ENCODE data around the gene TNFAIP8. TPM values are rescaled to one million over a fixed set of nuclear protein-coding genes. Genes with fewer than 3 reads are reported as not detected.
A peak's percentile ranks its signal among the peaks of the same experiment; 100 is the strongest.
"Not testable (repeated sequence)": the region's sequence is repeated elsewhere in the genome, so short reads cannot be mapped to it uniquely, and the experiment has no call there.

Gene TNFAIP8
- total RNA-seq, 1 donor: 242 TPM

DNA sequence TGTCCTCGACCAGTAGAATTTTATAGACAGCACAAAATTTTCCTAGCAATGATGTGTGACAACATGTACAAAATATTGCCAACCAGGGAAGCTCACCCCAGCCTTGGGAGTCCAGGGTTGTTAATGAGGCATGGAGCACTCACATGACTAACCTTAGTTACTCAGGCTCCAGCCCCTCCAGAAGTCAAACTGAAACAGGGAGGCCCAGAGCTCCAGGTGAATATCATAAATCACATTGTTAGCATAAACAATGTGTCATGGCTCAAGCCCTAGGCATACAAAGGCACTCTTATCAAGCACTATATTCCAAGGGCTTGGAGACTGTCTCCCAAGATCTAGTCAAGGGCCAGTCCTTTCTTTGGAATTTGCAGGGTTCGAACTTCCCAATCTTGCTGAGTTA lies 44.4 kb downstream of the TNFAIP8 start:
- Histone ChIP-seq H3K4me3 (ENCODE audit: low read length) (no peak overlapping the region), H3K27me3 (ENCODE audit: insufficient read depth, low read length) (no peaks in the 10 kb centered on the region), H3K4me1 (ENCODE audit: insufficient read depth, low read length) (peaks cover 40% of the 10 kb centered on the region), H3K9me3 (ENCODE audit: low read depth, low read length) (no peaks in the 10 kb centered on the region)

DNA sequence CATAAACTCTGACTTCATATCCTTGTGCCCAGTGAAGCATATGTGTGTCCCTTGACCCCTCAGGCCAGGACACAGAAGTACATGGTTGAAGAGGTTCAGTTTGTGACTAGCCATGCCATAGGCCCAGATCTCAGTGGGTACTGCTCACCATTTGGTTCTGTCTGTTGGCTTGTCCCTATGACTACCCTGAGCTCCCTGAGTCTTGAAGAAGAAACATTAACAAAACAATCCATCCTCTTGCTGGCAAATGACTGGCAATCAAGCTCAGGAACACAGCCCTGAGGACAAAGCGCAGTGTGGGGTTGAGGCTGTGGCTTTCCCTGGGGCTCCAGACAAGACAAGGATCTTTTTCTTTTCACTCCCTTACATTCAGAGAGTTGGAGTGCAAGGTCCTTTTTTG lies 46.3 kb downstream of the TNFAIP8 start:
- peaks cover 31% of the 10 kb centered on the region for H3K4me1 ChIP-seq (ENCODE audit: insufficient read depth, low read length)
- no peaks in the 10 kb centered on the region for H3K27me3 ChIP-seq (ENCODE audit: insufficient read depth, low read length)
- no peaks in the 10 kb centered on the region for H3K9me3 ChIP-seq (ENCODE audit: low read depth, low read length)
- H3K4me3 ChIP-seq (ENCODE audit: low read length): no peak overlapping the region

DNA sequence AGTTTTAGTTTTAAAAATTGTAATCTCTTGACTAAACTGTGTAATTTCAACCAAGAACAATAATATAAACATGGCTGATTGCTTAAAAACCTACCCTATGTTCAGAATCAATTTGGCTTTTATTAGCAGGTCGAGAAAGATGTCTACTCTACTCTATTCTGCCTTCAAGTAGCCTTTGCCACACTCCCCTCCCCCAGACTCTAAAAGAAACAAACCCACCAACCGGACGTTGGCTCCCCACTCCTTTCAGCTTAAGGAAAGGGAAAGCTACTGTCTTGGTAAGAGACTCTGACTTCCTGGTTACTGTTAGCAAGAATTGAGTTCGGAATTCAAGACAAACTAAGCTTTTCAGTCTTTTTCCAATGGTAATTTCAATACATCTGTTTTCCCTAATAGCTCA lies 46.7 kb downstream of the TNFAIP8 start:
- no peaks in the 10 kb centered on the region for H3K27me3 ChIP-seq (ENCODE audit: insufficient read depth, low read length)
- H3K9me3 ChIP-seq (ENCODE audit: low read depth, low read length): no peaks in the 10 kb centered on the region
- H3K4me3 ChIP-seq (ENCODE audit: low read length): no peak overlapping the region
- H3K4me1 ChIP-seq (ENCODE audit: insufficient read depth, low read length): peaks cover 31% of the 10 kb centered on the region

DNA sequence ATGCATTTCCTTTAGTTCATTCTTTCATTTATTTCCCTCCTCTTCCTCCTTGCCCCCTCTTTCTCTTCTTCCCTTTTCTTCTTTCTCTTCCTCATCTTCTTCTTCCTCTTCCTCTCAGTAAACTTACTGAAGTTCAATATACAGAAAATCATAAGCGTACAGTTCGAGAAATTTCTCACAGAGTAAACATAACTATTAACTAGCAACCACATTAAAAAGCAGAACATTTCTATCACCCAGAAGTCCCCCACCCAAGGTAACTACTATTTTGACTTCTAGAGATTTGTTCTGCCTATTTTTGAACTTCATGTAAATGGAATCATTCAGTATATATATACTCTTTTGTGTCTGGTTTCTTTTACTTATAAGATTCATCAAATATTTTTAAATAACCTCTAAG lies 48.2 kb downstream of the TNFAIP8 start:
- no peaks in the 10 kb centered on the region for H3K27me3 ChIP-seq (ENCODE audit: insufficient read depth, low read length)
- H3K9me3 ChIP-seq (ENCODE audit: low read depth, low read length): no peaks in the 10 kb centered on the region
- no peak overlapping the region for H3K4me3 ChIP-seq (ENCODE audit: low read length)
- H3K4me1 ChIP-seq (ENCODE audit: insufficient read depth, low read length): peaks cover 22% of the 10 kb centered on the region

DNA sequence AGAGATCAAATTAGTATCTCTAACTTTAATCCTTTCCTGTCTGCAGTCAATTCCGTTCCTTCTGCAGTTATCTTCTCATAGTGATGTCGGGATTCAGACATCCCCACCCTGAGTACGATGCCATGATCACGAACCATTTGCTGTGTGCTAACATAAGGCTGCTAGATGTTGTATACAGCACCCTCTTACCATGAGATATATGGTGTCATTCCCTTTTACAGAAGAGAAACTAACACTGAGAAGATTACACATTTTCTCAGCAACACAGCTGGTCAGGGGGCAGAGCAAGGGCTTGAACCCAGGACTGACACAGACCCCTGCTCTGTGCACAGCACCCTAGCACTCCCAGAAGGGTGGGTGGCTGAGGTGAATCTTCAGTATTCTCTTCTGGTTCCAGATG lies 49.6 kb downstream of the TNFAIP8 start:
- no peaks in the 10 kb centered on the region for H3K27me3 ChIP-seq (ENCODE audit: insufficient read depth, low read length)

DNA sequence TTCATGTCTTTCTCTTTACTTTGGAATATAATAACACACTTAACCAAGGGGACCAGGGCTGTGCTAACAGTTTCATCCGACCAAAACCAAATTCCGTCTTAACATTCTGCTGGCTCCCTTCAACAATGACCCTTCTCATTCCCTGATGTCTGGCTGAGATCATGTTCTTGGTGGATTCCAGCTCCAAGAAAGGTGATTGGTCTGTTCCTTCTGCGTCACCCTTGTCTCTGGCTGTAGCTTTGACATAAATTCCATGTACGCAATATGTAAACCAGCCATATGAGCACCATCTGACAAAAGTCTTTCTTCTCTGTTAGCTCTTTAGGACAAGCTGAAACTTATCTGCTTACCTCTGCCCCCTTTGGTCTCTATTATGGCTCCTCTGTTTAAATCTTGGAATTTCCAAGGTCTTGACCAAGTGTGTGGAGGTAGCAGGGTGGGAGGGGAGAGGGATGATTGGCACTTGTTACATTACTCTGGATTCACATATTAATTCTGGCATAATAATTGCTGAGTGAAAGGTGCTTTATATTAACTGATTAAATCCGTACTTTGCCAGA lies 50.8 kb downstream of the TNFAIP8 start:
- H3K4me1 ChIP-seq (ENCODE audit: insufficient read depth, low read length): peaks cover 29% of the 10 kb centered on the region
- no peaks in the 10 kb centered on the region for H3K27me3 ChIP-seq (ENCODE audit: insufficient read depth, low read length)
- H3K9me3 ChIP-seq (ENCODE audit: low read depth, low read length): no peaks in the 10 kb centered on the region

More for the DNA sequence above, 49.6 kb downstream of the TNFAIP8 start:
- H3K4me1 ChIP-seq (ENCODE audit: insufficient read depth, low read length): peaks cover 24% of the 10 kb centered on the region
- H3K9me3 ChIP-seq (ENCODE audit: low read depth, low read length): no peaks in the 10 kb centered on the region
- no peak overlapping the region for H3K4me3 ChIP-seq (ENCODE audit: low read length)

DNA sequence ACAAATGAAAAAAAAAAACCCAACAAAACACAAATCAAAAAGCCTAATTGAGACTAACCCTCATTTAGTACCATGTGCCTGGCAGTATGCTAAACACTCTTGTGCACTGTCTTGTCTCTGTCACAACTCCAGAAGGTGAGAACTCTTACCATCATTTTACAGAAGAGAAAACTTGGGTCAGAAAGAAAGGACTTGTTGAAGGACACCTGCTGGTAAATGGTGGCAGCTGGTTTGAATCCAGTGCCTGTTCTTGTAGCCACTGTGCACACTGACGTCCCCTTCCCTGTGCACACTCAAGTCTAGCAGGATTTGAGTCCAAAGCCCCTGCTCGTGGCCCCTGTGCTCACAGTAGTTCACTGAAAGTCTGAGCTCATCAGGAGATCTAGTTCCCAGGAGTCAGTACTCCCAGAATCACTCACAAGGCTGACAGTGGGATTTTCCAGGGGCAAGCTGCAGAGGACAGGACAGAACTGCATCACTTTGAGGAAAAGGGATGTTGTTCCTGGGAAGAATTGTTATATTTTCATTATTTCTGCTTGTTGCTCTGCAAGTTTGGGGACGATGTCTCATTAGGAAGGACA lies 53.5 kb downstream of the TNFAIP8 start:
- no peak overlapping the region for H3K4me3 ChIP-seq (ENCODE audit: low read length)
- no peaks in the 10 kb centered on the region for H3K27me3 ChIP-seq (ENCODE audit: insufficient read depth, low read length)
- H3K4me1 ChIP-seq (ENCODE audit: insufficient read depth, low read length): peaks cover 33% of the 10 kb centered on the region
- H3K9me3 ChIP-seq (ENCODE audit: low read depth, low read length): no peaks in the 10 kb centered on the region

More for the DNA sequence above, 50.8 kb downstream of the TNFAIP8 start:
- H3K4me3 ChIP-seq (ENCODE audit: low read length): no peak overlapping the region

DNA sequence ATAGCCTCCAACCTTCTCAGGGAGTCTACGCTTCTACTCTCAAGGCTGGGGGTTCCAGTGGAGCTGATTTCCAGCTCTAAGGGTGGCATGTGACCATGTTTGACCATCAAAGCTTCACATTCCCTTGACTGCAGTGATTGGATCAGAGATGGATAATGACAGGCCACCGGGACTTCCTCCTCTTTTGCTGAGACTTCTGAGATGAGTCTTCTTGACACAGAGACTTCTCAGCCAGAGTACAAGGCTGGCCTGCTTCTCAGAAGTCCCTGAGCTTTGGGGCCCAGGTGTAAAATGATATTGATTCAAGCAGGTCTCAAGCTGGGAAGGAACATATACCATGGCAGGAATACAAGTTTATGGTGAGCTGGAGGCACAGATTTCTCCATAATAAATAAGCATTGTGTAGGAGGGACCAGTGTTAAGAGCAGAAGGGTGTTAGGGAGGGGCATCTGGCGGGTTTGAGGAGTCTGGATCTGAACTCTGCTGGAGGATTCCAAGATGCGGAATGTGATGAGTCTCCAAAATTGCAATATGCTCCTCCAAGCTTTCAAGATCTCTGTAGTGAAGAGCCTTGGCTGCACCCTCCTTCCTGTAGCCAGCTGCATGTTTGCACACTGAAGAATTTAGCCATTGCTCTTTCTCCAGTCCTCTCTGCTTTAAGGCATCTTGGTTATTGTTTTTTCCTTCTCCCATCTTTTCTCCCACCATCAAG lies 54.8 kb downstream of the TNFAIP8 start:
- Histone ChIP-seq H3K27me3 (ENCODE audit: insufficient read depth, low read length) (no peaks in the 10 kb centered on the region), H3K4me1 (ENCODE audit: insufficient read depth, low read length) (peaks cover 22% of the 10 kb centered on the region), H3K4me3 (ENCODE audit: low read length) (no peak overlapping the region), H3K9me3 (ENCODE audit: low read depth, low read length) (no peaks in the 10 kb centered on the region)

DNA sequence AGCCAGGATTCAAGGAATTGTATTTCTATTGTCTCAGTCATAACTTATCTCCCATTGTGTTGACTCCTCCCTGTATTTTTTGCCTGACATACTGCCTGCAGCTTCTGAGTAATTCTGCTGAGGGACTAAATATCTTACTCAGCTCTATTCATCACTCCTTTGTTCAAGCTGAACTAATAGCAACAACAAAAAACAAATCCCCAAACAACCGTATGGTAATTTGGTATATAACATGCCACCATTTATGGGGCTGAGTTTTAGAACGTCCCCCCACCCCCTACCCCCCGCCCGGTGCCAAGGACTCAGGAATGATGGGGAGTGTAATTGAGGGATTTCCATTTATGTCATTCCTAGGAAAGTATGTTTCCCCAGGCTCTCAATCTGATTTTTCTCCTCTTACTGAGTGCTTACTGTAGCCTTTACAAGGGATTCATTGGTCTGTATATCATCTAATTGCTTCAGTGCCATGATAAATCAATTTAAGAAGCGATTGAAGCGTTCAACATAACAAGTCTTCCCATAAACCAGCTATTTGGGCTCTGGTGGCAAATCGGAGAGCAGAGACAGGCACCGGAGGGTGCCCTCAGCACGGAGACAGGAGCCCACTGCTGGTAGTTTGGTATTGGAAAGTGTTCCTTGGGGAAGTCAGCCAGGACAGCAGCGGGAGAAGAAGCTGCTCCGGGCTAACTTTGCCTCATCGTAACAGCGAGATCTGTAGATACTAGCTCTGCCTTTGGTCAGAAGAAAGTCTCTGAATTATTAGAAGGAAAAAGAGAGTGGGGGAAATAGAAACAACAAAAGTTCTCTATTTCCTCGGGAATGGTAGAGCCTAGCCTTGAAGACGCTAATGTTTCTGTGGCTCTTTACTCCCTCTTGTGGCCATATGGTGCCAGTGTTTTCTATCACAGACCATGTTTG lies 55.8 kb downstream of the TNFAIP8 start:
- Histone ChIP-seq H3K4me1 (ENCODE audit: insufficient read depth, low read length) (peaks cover 21% of the 10 kb centered on the region), H3K9me3 (ENCODE audit: low read depth, low read length) (no peaks in the 10 kb centered on the region), H3K4me3 (ENCODE audit: low read length) (peak overlapping the region; percentile 43), H3K27me3 (ENCODE audit: insufficient read depth, low read length) (no peaks in the 10 kb centered on the region)

DNA sequence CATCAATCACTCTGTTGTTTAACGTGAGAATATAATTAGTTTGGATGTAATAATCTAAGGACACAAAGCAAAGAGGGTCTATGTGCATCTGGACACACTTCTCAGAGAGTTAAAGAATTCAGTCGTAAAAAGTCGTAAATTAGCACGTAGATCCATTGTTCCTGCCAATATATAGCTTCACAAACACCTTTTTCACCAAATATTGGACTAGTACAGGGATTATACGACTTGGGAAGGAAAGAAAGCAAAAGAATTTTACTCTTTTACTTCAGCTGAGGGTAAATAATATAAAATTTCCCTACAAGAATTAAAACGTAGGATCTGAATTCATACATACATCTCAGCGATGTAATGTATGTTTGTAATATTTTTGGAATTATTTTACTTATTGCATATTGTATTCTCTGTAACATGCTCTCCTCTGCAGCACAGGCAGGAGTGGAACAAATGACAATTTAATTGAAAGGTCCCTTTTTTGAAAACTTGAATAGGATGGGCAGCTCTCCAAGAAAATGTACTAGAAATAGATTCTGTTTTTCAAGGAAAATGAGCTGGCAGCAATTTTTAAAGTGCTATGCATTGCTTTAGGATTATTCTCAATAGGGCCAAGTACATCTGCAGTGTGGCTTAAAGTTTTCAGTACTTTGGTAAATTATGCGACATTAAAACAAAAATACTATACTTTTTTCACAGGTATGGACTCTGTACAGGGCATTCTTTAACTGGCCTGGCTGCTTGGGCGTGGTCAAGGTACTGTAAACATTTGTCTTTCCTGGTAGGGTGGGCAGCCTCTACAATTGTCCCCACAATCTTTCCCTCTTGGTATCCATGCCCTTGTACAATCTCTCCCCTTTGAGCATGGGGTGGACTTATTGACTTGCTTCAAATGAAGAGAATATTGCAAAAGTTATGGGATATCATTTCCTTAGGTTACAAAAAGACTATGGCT lies 56.7 kb downstream of the TNFAIP8 start:
- Histone ChIP-seq H3K4me3 (ENCODE audit: low read length) (no peak overlapping the region), H3K4me1 (ENCODE audit: insufficient read depth, low read length) (peaks cover 24% of the 10 kb centered on the region), H3K27me3 (ENCODE audit: insufficient read depth, low read length) (no peaks in the 10 kb centered on the region), H3K9me3 (ENCODE audit: low read depth, low read length) (no peaks in the 10 kb centered on the region)

DNA sequence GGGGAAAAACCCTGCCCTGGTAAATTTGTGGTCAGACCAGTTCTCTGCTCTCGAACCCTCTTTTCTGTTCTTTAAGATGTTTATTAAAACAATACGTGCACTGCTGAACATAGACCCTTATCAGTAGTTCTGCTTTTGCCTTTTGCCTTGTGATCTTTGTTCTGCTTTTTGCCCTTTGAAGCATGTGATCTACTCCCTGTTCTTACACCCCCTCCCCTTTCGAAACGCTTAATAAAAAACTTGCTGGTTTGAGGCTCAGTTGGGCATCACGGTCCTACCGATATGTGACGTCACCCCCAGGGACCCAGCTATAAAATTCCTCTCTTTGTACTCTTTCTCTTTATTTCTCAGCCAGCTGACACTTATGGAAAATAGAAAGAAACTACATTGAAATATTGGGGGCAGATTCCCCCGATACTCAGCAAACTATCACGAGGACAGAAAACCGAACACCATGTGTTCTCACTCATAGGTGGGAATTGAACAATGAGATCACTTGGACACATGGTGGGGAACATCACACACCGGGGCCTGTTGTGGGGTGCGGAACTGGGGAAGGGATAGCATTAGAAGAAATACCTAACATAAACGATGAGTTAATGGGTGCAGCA lies 58.4 kb downstream of the TNFAIP8 start:
- H3K4me1 ChIP-seq (ENCODE audit: insufficient read depth, low read length): peaks cover 38% of the 10 kb centered on the region
- H3K4me3 ChIP-seq (ENCODE audit: low read length); H3K27me3 ChIP-seq (ENCODE audit: insufficient read depth, low read length); H3K9me3 ChIP-seq (ENCODE audit: low read depth, low read length): not testable (repeated sequence)

DNA sequence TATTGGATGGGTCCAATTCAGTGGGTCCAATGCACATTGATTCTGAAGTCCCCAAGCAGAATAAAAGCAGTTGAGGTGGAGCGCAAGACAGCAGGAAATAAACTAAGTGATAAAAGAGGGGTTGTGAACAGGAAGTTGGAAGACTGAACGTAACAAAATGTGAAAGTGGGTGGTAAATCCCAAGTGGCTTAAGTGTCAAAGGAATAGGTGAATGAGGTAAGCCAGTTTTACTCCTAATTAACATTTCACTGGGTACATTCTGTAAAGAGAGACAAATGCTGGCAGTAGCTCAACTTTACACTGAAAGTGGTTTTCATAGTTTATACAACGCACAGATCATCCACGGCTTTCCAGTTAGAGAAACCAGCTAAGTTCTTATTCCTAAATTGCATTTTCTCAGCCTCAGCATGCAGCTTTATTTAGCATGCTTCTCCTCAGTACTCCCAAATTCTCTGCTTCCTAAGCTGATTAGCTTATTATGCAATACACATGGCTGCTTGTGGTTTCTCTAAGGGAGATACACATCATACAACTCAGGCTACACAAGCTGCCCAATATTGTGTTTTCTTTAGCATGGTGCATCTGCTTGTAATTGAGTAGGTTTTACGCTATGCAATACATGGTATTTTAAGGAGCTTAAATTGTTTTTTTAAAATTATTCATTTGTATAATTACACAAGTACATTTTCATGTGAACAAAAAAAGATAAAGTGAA lies 62.2 kb downstream of the TNFAIP8 start:
- no peaks in the 10 kb centered on the region for H3K27me3 ChIP-seq (ENCODE audit: insufficient read depth, low read length)
- H3K9me3 ChIP-seq (ENCODE audit: low read depth, low read length): no peaks in the 10 kb centered on the region
- H3K4me1 ChIP-seq (ENCODE audit: insufficient read depth, low read length): peaks cover 52% of the 10 kb centered on the region
- no peak overlapping the region for H3K4me3 ChIP-seq (ENCODE audit: low read length)

DNA sequence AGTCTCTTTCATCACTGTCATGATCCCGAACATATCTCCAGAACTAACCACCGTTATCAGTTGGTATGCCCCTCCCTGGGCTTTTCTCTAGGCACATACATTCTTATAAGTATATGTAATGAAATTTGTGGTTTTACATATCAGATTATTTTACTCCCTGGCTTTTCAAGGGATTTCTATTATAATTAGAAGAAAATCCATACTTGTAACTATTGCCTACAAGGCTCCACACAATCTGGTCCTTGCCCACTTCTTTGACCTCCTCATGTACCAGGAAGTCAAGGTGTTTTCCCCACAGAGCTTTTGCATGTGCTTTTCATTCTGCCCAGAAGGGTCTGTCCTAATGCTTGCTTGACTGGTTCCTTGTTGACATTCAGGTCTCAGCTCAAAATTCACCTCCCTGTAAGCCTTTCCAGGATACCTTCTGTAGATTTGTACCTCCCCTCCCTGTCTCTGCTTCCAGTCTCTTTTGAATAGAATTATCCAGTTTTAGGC lies 62.8 kb downstream of the TNFAIP8 start:
- Histone ChIP-seq H3K27me3 (ENCODE audit: insufficient read depth, low read length) (no peaks in the 10 kb centered on the region), H3K9me3 (ENCODE audit: low read depth, low read length) (no peaks in the 10 kb centered on the region), H3K4me3 (ENCODE audit: low read length) (no peak overlapping the region), H3K4me1 (ENCODE audit: insufficient read depth, low read length) (peaks cover 52% of the 10 kb centered on the region)

All from mononuclear cell (primary cell).